Activated CD4-positive, alpha-beta T cell treated with anti-CD3 and anti-CD28 coated beads, Interleukin-2, Interleukin-4, amounts not matched to agents 100 ng/mL and 50 ng/mL, durations not matched to agents 16 hours and 8 hours (primary cell): ENCODE data around the gene SMAD2.
"Not testable (repeated sequence)": the region's sequence is repeated elsewhere in the genome, so short reads cannot be mapped to it uniquely, and the experiment has no call there.

Experiments used
- DNase-seq: peaks from one replicate; pipeline ENCODE4 v3.0.0-alpha.2; 2020; ENCODE audit warnings: low spot score

SMAD2 gene

GRCh38 chr18:47793609-47794008 is 136.8 kb downstream of the SMAD2 start:
- DNase-seq, result no peak

- no peak for DNase-seq
Measured at GRCh38 chr18:47791461-47791985, 138.9 kb downstream of the SMAD2 start.

- DNase-seq, result no peak
Measured at GRCh38 chr18:47790036-47790435, 140.4 kb downstream of the SMAD2 start.

GRCh38 chr18:47788621-47789020 is 141.8 kb downstream of the SMAD2 start:
- no peak for DNase-seq

GRCh38 chr18:47781561-47781960 is 148.9 kb downstream of the SMAD2 start:
- DNase-seq, result no peak

GRCh38 chr18:47780011-47780725 is 150.3 kb downstream of the SMAD2 start:
- no peak for DNase-seq

GRCh38 chr18:47779381-47779780 is 151.1 kb downstream of the SMAD2 start:
- DNase-seq, result no peak

GRCh38 chr18:47777626-47778025 is 152.8 kb downstream of the SMAD2 start:
- no peak for DNase-seq

GRCh38 chr18:47775961-47776360 is 154.5 kb downstream of the SMAD2 start:
- DNase-seq, result no peak

GRCh38 chr18:47773931-47774330 is 156.5 kb downstream of the SMAD2 start:
- DNase-seq, result no peak

- peak; percentile 63 for DNase-seq
Measured at GRCh38 chr18:47772374-47773248, 157.8 kb downstream of the SMAD2 start.

- DNase-seq, result no peak
Measured at GRCh38 chr18:47771922-47772321, 158.5 kb downstream of the SMAD2 start.

- DNase-seq, result no peak
Measured at GRCh38 chr18:47767699-47768098, 162.8 kb downstream of the SMAD2 start.

- DNase-seq, result not testable (repeated sequence)
Measured at GRCh38 chr18:47767198-47767597, 163.3 kb downstream of the SMAD2 start.
